AG04449 (cell line): ENCODE data around the gene TRIM34.
"Not testable (repeated sequence)": the region's sequence is repeated elsewhere in the genome, so short reads cannot be mapped to it uniquely, and the experiment has no call there.

Experiments
- CTCF ChIA-PET: fragments of 350-600 bp; formaldehyde crosslinking; extraction: SDS; loops from one replicate; lab custom pipeline; 2021; ENCODE audit warnings: antibody characterized with exemption; lab: Yijun Ruan, JAX
- POLR2A ChIA-PET: fragments of 400-600, 350-600 bp; formaldehyde crosslinking; extraction: SDS; loops from one replicate; lab custom pipeline; 2020; ENCODE audit warnings: antibody characterized with exemption, inconsistent platforms; lab: Yijun Ruan, JAX
- DNase-seq: peaks from one replicate; pipeline ENCODE4 v3.0.0-alpha.2; 2010; ENCODE audit warnings: low read depth, low spot score
- H3K4me3 ChIP-seq: 2 replicates; pipeline ENCODE4 v1.5.1; 2011; ENCODE audit warnings: low read depth, mild to moderate bottlenecking, control low read depth, low read length
- CTCF ChIP-seq: IDR thresholded peaks from one replicate; pipeline ENCODE4 v1.5.1; 2011; ENCODE audit warnings: mild to moderate bottlenecking, moderate library complexity, low read length, control low read depth, inconsistent platforms; ENCODE audit not compliant: insufficient read depth; ENCODE audit errors: missing control alignments

The TRIM34 gene

GRCh38 chr11:5624489-5625279, at the start of gene TRIM34:
Gene TRIM34, plus strand, starts transcription at chr11:5625001. Its CDS starts 7,331 bp downstream, at chr11:5632332.
- no peak for TF ChIP-seq CTCF
- CTCF ChIA-PET = no interaction called here
- POLR2A ChIA-PET = no interaction called here
- no peak for DNase-seq
- H3K4me3 ChIP-seq = peak within 1 kb of the TSS; percentile 65

GRCh38 chr11:5575152-5575551, 49.6 kb upstream of the TRIM34 start:
- ChIA-PET POLR2A (no interaction called here), CTCF (no interaction called here)
- TF ChIP-seq CTCF = no peak
- H3K4me3 ChIP-seq = no peak overlapping the region
- DNase-seq = no peak

- ChIA-PET POLR2A (no interaction called here), CTCF (no interaction called here)
- TF ChIP-seq CTCF = no peak
- no peak for DNase-seq
- H3K4me3 ChIP-seq = no peak overlapping the region
Observed at GRCh38 chr11:5577101-5577500, 47.7 kb upstream of the TRIM34 start.

GRCh38 chr11:5580577-5580976, 44.2 kb upstream of the TRIM34 start, which contains the start of gene OR52B6:
Gene OR52B6, plus strand, starts transcription at chr11:5580877. Its CDS starts 0 bp downstream, at chr11:5580877.
- no peak for DNase-seq
- CTCF ChIA-PET = no interaction called here
- POLR2A ChIA-PET = no interaction called here
- TF ChIP-seq CTCF = no peak
- H3K4me3 ChIP-seq = no peak within 1 kb of the TSS

- H3K4me3 ChIP-seq = no peak overlapping the region
- ChIA-PET CTCF (no interaction called here), POLR2A (no interaction called here)
- TF ChIP-seq CTCF = no peak
- no peak for DNase-seq
Observed at GRCh38 chr11:5581014-5581413, 43.8 kb upstream of the TRIM34 start.

GRCh38 chr11:5584458-5584857, 40.3 kb upstream of the TRIM34 start:
- POLR2A ChIA-PET, DNase-seq, H3K4me3 ChIP-seq, CTCF ChIA-PET: not testable (repeated sequence)

GRCh38 chr11:5589906-5590305, 34.9 kb upstream of the TRIM34 start:
- DNase-seq, H3K4me3 ChIP-seq, POLR2A ChIA-PET, CTCF ChIA-PET: not testable (repeated sequence)
